IPS-NIHi7 (cell line): Measurements from ENCODE around the gene RASSF9.

Experiments
- DNase-seq: peaks from one replicate; pipeline ENCODE4 v3.0.0; 2012; ENCODE audit warnings: mixed read lengths; ENCODE audit errors: extremely low spot score

Gene RASSF9

DNA sequence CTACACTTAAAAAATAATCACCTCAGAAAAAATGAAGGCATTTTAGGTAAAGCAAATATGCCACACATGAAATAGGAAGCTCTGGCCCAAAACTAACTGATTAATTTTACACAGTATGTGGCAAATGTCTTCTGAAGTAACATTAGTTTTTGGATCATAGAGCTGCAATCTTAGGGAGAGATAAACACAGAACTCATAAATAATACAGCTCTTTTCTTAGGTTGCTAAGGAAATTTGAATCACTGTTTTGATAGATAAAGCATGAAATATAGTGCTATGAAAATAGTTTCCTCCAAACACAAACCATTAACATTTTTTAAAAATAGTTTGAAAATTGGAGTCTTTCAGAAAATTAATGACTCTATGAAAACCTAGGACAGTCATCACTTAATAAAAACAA is 15.0 kb downstream of the RASSF9 start:
- DNase-seq, result no peak

- no peak for DNase-seq
These were observed 16.1 kb downstream of the RASSF9 start for GRCh38 chr12:85820101-85820500.

- no peak for DNase-seq
These were observed 21.5 kb downstream of the RASSF9 start for GRCh38 chr12:85814741-85815140.

DNA sequence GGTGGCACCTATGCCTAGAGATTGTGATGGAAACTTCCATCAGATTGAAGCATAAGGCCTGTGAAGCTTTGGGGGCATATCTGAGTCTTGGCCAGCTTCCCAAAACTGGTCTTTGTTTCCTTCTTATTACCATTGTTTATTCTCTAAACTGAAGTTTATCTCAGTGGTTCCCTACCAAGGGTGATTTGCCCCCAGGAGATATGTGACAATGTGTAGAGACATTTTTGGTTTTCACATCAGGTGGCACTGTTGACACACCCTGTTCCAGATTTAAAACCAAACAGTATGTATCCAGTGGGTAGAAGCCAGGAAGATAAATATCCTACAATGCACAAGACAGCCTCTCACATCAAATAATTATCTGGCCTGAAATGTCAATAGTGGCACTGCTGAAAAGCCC is 22.1 kb downstream of the RASSF9 start:
- no peak for DNase-seq

- no peak for DNase-seq
These were observed 26.7 kb downstream of the RASSF9 start for GRCh38 chr12:85809500-85809899.

DNA sequence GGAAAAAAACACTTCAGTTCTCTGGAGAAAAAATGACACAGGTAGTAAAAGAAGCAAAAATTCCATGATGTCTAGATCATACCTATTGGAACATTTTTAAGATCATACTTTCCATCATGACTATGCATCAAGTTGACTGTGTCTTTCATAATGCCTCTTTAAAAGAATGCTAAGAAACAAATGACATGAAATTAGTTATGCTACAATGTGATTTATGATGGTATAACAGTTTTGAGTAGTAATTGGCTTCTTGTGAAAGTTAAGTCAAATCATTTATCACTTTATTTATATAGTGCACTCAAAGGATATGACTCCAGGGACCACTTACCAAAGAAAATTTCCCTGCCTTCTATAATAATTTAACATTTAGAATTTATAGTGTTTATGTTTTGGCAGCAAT is 28.5 kb downstream of the RASSF9 start:
- no peak for DNase-seq

DNA sequence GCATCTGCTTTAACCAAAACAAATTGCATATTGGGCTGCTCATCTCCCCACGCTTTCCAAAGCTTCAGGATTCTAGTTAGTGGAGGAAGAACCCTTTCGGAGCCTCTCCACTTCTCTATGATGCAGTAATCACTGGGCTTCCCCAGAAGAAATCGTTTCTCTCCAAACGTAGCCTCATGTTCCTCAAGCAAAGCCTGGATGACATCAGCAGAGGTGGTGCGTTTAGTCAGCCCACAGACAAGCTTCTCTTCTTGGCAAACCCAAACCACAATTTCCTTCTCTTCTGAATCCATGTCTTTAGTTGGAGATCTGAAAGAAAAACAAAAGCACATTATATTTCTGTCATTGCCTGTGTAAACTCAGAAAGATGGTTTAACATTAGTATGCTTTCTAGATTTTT is 30.6 kb downstream of the RASSF9 start:
- DNase-seq, result no peak

DNA sequence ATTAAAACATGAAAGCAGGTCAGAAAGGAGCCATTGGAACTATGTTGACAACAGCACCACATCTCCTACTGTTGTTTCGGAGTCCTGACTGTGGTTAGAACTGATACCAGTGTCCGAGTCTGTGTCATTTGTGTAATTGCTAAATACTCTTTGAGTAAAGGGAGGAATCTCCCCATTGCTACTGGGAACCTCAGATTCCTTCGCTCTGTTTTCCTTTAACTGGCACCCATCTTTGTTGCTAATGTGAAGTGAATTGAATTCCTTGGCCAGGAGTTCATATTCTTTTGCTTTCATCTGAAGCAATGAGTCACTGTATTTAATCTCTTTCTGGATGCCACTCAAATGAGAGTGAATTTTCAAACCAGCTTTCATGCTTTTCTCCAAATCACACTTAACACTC is 31.5 kb downstream of the RASSF9 start:
- DNase-seq, result no peak

- DNase-seq, result no peak
These were observed 32.3 kb downstream of the RASSF9 start for GRCh38 chr12:85803923-85804322.

- DNase-seq, result no peak
These were observed 33.0 kb downstream of the RASSF9 start for GRCh38 chr12:85803231-85803630.

DNA sequence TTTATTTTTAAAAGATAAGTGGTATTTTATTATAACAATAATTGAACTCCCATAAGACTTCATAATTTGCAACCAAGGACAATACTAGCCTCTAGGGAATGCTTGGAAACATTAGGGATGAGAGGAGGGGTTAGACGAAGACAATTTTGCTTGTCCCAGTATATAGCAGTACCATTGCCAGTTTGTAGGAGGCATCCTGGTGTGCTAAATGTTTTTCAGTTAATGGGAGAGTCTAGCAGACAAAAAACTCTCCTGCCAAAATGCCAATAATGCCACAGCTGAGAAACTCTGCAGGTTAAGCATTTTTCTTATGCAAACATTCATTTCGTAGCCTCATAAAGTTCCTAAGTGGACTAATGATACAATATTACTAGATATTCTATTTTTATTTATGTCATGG is 38.1 kb downstream of the RASSF9 start:
- DNase-seq, result no peak

DNA sequence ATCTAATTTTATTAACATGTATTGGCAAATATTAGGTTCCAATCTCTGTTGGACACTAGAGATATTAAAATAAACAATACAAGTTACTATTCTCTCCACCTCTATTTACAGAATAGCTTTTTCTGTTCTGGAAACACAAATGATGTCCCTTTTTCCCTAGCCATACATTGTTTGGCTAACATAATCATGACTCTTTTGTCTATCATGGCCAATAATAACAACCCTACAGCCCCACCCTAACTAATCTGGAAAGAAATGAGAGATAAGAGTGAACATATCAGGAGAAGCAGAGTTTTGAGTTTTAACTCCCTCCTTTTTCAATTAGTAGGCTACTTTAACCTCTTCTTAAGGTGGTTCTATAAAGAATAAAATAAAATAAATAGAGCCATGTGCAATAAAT is 40.2 kb downstream of the RASSF9 start:
- no peak for DNase-seq

DNA sequence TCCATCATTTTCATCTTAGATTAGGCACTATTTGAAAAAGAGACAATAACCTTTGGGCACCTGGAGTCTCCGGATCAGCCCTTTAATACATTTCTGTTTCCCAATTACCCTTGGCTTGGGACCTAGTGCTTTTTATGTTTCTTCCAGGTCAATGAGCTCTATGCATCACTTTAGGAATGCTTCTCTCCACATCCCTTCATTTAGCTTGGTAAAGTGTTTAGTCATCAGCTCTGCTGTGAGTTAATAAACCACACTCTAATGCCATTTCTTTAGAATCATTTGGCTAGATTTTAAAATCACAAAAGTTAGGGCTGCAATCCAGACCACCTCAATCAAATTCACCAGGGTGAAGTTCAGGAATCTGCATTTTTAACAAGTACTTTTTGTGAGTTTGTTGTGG is 41.7 kb downstream of the RASSF9 start:
- DNase-seq, result no peak

DNA sequence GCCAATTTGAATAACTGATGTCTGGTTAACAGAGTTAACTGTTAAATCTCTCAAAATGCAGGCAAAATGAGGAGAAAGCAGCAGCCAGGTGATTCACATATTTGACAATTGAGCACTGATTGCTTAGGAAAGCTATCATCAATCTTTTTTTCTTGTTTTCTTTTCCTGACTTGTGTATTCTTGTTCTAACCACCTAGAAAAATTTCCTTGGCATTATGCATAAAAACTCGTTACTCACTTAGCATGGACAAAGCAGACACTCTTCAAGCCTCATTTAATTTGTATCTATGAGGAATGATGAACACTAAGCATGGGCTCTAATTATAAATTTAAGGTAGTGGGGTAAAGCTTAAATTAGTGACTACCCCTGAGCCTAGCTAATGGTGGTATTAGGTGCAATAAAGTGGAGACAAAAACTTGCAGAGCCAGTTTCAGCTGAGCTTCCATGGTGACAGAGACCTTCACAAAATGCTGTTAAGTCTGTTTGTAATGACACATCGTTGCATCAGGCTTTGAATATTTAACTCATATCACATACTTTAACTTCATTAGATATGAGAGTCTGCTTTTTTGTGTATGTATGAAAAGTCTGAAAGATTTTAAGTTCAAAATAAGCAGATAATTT is 52.0 kb downstream of the RASSF9 start:
- no peak for DNase-seq

DNA sequence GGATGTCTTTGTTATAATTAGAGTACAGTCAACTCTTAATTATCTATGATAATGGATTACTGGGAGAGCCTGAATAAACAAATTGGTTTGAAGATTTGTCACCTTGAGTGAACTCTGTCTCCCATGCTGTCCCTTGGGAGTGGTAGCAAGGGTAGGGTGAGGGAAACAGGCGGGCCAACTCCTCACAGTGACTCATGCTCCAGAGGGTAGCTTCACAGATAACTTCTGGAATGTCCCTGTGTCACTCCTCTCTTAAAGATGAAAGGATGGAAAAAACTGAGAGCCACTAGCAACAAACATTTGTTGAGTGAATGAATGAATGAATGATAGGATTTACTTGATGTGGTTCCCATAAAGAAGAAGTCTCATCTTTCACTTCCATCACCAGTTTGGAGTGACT is 53.5 kb downstream of the RASSF9 start:
- no peak for DNase-seq

GRCh38 chr12:85781766-85782165 is 54.4 kb downstream of the RASSF9 start:
- DNase-seq, result no peak

GRCh38 chr12:85779768-85780167 is 56.4 kb downstream of the RASSF9 start:
- DNase-seq, result no peak

GRCh38 chr12:85775091-85775490 is 61.1 kb downstream of the RASSF9 start:
- DNase-seq, result no peak

GRCh38 chr12:85765453-85765869 is 70.7 kb downstream of the RASSF9 start:
- no peak for DNase-seq

DNA sequence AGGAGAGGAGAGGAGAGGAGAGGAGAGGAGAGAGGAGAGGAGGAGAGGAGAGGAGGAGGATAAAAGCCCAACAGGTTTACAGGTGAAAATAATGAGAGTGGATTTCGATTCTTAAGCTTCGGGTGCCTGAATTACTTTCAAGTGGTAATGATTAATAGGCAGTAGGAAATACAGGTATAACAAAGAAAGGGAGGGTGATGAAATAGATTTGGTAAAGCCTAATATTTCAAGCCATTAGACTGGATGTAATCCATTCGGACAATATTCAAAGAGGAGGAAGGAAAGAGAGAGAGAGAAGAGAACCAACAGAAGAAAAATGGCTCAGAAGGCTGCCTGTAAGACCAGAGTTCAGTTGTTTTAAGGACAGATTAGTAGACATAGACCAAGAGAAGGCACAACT is 76.6 kb downstream of the RASSF9 start:
- DNase-seq, result no peak

DNA sequence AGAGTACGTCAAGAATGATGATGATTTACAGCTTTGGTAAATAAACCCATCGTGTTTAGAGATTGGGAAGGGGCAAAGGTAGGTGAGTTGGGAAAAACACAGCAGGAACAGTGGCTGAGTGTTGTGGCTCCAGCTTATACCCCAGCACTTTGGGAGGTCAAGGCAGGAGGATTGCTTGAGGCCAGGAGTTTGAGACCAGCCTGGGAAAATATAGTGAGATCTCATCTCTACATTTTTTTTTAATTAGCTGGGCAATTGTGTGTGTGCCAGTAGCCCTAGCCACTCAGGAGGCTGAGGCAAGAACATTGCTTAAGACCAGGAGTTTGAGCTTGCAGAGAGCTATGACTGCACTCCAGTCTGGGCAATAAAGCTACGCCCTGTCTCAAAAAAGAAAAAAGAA is 77.1 kb downstream of the RASSF9 start:
- no peak for DNase-seq

DNA sequence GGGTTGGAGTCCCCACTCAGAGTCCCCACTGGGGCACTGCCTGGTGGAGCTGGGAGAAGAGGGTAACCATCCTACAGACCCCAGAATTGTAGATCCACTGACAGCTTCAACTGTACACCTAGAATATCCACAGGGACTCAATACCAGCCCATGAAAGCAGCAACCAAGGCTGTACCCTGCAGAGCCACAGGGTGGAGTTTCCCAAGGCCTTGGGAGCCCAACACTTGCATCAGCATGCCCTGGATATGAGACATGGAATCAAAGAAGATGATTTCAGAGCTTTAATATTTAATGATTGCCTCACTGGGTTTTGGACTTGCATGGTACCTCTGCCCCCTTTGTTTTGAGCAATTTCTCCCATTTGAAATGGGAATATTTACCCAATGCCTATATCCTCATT is 80.4 kb downstream of the RASSF9 start:
- no peak for DNase-seq
